ENCODE measurements around the gene FAM193B.
A peak's percentile ranks its signal among the peaks of the same experiment; 100 is the strongest.
"Not testable (repeated sequence)": the region's sequence is repeated elsewhere in the genome, so short reads cannot be mapped to it uniquely, and the experiment has no call there.

The FAM193B gene

GRCh38 chr5:177496727-177497291, 57.6 kb downstream of the FAM193B start:
- peak; percentile 50 to 86 for DNase-seq

GRCh38 chr5:177496070-177496726, 58.2 kb downstream of the FAM193B start:
- DNase-seq = peak in 1 of 2 experiments; percentile 26

- DNase-seq = no peak
These were observed 58.9 kb downstream of the FAM193B start for GRCh38 chr5:177495243-177496060.

- DNase-seq = no peak
These were observed 59.8 kb downstream of the FAM193B start for GRCh38 chr5:177494346-177495195.

- no peak for DNase-seq
These were observed 60.5 kb downstream of the FAM193B start for GRCh38 chr5:177493795-177494345.

DNA sequence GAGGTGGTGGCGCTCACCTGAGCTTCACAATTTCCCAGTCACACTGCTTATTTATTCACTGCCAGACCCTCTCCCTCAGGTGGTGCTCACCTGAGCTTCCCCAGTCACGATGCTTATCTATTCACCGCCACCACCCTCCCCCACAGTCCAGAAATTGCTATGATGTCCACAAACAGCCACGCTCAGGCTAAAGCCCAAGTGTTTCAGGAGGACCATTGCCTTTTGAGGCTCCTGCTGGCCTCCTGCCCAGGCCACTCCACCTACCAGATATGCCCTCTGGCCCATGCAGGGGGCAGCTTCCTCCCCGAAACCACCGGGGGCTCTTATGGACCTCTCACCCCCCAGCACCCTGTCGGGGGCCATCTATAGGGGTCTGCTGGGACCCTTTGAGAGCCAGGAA, 61.5 kb downstream of the FAM193B start:
- no peak for DNase-seq

DNA sequence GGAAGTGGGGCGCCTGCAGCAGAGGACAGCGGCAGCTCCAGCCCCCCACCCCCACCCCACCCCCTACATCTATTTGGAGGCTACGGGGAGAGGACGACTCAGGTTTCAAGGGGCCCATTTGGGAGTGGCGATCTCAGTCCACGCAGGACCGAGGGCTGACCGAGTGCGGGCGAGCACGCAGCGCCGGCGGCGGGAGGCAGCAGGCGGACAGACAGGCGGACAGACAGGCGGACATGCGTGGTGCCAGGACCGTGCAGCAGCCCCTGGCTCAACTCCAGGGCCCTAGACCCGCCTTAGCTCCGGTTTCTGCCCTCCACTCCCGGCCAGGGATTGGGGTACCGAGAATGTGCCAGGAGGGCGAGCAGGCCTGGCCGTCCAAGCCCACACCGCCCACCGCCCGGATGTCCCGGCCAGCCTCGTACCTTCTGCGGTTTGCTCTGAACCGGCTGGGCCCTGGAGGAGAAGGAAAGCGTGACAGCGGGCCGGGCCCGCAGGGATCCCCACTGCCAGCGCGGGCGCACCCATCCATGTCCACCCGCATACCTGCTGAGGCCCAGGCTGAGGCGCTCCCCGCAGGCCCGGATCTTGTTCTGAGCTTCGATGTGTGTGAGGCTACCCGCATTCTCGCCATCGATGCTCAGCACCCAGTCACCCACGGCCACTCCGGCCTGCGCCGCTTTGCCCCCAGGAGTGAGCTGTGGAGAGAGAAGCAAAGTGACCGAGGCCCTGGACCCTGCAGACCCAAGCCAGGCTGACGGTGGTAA, 62.2 kb downstream of the FAM193B start:
- DNase-seq = no peak

DNA sequence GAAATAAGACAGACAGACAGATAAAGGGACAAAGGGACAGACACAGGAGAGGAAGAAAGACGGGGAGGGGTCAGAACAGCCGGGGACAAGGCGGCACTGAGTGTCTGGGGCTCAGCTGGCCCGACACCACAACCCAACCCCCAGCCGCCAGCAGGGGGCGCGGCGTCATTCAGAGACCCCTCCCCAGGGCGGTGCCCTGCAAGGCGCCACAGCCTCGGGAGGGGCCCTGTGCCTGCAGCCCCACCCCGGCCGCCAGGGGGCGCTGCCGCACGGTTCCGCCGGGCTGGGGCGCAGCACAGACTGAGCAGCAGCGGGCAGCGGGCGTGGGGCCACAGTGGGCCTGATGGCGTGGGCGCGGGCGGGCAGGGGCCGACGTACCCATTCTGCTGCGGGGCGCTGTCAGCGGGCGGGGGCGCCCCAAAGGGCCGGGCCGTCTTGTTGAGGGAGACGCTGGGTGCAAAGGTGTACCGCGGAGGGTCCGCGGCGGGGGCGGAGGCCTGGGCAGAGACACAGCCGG, 62.9 kb downstream of the FAM193B start:
- peak; percentile 35 to 84 for DNase-seq

DNA sequence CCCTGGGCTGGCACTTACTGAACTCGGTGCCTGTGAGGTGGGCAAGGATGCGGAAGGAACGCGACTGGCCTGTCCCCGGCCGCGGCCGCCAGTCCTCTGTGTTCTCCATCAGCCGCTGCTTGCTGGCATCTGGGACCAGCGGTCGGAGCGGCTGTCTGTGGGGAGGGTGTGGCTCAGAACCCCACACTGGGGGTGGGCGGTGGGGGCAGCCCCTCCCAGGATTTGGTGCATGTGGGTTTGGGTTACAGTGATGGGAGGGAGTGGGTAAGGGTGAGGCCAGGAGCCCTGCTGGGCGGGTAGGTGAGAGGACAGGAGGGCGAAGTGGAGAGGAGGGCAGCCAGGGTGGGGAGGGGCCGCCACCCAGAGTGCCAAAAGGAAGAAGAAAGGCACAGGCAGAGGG, 63.4 kb downstream of the FAM193B start:
- DNase-seq = no peak

- DNase-seq = no peak
These were observed 63.9 kb downstream of the FAM193B start for GRCh38 chr5:177490311-177490991.

- DNase-seq = peak in 1 of 2 experiments; percentile 23
These were observed 65.1 kb downstream of the FAM193B start for GRCh38 chr5:177489119-177489716.

DNA sequence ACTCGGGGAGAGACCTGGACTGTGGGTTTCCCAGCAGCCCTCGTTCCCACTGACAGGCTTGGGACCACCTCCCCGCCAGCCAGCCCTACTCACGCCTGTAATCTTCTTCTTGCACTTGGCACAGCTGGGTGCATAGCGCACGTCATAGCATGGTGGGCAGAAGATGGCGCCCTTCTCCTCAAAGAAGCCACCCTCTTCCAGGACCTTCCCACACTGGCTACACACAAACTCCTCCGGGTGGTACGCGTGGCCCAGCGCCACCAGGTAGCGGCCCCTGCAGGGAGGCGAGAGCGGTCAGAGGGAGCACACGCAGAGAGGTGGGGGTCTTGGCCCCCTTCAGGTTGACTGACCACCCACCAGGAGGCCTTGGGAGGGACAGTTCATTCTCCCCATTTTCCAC, 66.4 kb downstream of the FAM193B start:
- no peak for DNase-seq

DNA sequence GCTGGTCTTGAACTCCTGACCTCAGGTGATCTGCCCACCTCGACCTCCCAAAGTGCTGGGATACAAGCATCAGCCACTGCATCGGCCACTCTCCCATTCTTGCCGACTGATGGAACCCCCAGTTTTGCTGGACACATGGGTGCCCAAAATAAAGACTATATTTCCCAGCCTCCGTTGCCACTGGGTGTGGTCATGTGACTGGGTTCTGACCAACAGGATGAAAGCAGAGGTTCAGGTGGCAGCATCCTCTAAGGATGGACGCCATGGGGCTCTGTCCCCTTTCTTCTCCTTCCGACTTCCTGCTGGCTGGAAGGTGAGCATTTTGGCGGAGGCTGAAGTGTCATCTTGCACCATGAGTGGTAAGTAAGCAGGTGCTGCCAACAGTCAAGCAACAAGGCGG, 67.2 kb downstream of the FAM193B start:
- no peak for DNase-seq

- DNase-seq = no peak
These were observed 68.1 kb downstream of the FAM193B start for GRCh38 chr5:177486256-177486655.

- DNase-seq = not testable (repeated sequence)
These were observed 68.6 kb downstream of the FAM193B start for GRCh38 chr5:177485753-177486152.

DNA sequence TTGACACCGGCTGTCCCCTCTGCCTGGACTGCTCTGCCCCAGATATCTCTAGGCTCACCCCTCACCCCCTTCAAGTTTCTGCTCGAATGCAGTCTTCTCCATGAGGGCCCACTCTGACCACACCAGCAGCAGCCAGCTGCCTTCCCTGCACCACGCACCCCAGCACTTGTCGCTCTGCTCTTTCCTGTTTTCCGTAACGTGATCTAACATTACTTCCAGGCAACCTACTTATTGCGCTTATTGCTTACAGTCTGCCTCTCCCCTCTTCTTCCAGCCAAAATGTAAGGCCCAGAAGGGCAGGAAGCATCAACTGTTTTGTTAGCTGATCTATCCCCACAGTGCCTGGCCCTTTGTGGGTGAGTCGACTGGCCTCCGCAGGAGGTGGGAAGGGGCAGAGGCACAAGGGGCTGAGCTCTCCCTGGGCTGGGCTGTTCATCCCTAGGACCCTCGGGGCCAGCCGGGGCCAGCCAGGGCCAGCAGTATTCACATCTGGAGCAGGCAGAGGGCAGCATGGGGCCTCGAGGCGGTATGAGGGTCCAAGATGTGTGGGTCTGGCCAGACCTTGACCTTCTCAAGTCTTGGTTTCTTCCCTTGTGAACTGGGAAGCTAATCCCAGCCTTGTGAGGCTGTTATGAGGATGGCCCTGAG, 69.3 kb downstream of the FAM193B start:
- DNase-seq = no peak

DNA sequence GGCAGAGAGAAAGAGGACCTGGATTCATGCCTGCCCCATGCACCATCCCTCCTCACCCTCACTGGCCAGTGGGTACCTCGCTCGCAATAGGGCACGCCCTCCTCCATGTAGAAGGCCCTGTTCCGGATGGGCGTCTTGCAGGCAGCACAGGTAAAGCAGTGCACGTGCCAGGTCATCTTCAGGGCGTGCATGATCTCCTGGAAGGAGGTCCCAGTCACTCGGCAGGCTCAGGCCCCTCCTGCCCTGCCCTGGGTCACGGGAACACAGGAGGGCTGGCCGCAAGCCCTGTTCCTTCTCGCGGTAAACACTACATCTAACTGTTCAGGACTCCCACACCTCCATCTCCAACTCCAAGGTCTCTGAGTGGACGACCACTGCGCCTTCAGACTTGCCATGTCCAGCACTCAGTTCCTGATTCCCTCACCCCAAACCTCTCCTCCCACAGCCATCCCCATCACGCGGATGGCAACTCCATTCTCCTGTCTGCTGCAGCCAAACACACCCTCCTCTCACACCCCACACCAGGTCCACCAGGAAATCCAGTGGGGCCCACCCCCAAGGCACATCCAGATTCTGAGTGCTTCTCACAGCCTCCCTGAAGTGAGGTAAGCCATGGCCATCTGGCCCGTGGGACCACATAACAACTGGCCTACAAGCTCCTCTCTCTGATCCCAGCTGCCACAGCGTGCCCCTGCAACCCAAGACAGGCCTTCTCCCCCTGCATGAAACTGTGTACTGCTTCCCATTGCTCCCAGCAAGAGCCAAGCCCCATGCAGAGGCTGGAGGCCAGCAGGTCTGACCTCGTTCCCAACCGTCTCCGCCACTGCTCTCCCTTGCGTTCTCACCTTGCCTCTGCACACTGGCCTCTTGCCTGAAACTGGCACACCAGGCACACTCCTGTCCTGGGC, 70.1 kb downstream of the FAM193B start:
- no peak for DNase-seq

DNA sequence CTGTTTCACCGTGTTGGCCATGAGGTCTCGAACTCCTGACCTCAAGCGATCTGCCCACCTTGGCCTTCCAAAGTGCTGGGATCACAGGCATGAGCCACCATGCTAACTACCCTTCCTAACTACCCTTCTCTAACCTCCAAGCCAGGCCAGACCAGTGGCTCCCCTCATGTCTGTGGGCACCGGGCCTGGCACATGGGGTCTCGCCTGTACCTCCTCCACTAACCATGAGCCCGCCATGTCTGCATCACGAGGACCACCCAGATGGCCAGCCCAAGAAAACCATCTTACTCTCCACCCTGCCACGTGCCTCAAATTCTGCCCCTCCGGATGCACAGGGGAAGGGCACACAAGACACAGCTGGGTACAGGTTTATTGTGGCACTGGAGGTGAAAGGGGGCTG, 71.3 kb downstream of the FAM193B start:
- DNase-seq = no peak

DNA sequence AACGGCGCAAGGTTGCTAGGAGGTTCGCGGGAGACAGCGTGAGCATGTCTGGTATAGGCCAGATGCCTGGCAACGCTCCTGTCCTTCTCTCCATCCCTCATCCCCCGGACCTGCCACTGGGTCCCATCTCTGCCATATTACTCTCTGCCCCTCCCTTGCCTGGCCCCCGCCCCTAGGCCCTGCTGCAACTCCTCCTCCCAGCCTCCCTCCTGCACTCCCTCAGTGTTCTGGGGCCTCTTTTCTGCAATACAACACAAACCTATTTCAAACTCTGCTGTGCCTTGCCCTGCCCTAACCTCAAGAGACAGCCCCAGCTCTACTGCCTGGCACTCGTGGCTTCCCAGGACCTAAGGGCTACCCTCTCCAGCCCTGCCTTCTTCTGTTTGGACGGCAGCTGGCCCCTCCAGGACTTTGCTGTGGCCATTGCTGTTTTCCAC, 72.0 kb downstream of the FAM193B start:
- DNase-seq = no peak

All from NCI-H526 (cell line).